Naive thymus-derived CD8-positive, alpha-beta T cell (primary cell): ENCODE data around the gene NFE2L3. TPM values are rescaled to one million over a fixed set of nuclear protein-coding genes. Genes with fewer than 3 reads are reported as not detected.
A peak's percentile ranks its signal among the peaks of the same experiment; 100 is the strongest.
"Not testable (repeated sequence)": the region's sequence is repeated elsewhere in the genome, so short reads cannot be mapped to it uniquely, and the experiment has no call there.

Experiments
- ATAC-seq, 2 donors: fragments of 150-1000 bp; cut with Tn5 transposase in 1 of 2; sonication (Bioruptor Pico), chemical (Tn5 transposase) in 1 of 2; 1 replicate in 1 of 2; 2 replicates in 1 of 2; pipeline ENCODE4 v1.10.0; 2021; ENCODE audit warnings: mild to moderate bottlenecking in 2 of 2, moderate library complexity in 2 of 2
- POLR2A ChIA-PET: fragments of 350-600 bp; sonication (Branson Sonifier 250); formaldehyde crosslinking; loops from one replicate; lab custom pipeline; 2021; ENCODE audit warnings: antibody characterized with exemption; lab: Charles Lee
- DNase-seq, 10 donors: peaks; one replicate each; pipeline versions ENCODE4 v3.0.0 to v3.0.0-alpha.2; 2020 to 2022
- H3K27ac Mint-ChIP-seq, 10 donors: one replicate each; pipeline ENCODE4 v1.8.0; 2020 to 2022; ENCODE audit warnings: mild to moderate bottlenecking in 10 of 10, mixed read lengths in 10 of 10, moderate library complexity in 4 of 10, inconsistent platforms in 1 of 10
- H3K27me3 Mint-ChIP-seq, 5 donors: one replicate each; pipeline ENCODE4 v1.8.0; 2021 to 2022; ENCODE audit warnings: mixed read lengths in 5 of 5
- H3K36me3 Mint-ChIP-seq, 3 donors: one replicate each; pipeline ENCODE4 v1.8.0; 2020 to 2022; ENCODE audit warnings: mixed read lengths in 3 of 3, mild to moderate bottlenecking in 2 of 3, inconsistent platforms in 1 of 3
- H3K4me1 Mint-ChIP-seq, 4 donors: one replicate each; pipeline ENCODE4 v1.8.0; 2021 to 2022; ENCODE audit warnings: mixed read lengths in 4 of 4
- H3K4me3 Mint-ChIP-seq, 10 donors: one replicate each; pipeline ENCODE4 v1.8.0; 2020 to 2022; ENCODE audit warnings: mild to moderate bottlenecking in 10 of 10, mixed read lengths in 10 of 10, moderate library complexity in 6 of 10, inconsistent platforms in 1 of 10
- H3K9me3 Mint-ChIP-seq, 9 donors: one replicate each; pipeline ENCODE4 v1.8.0; 2020 to 2022; ENCODE audit warnings: mixed read lengths in 9 of 9, mild to moderate bottlenecking in 3 of 9, inconsistent platforms in 1 of 9, moderate library complexity in 1 of 9
- polyA plus RNA-seq, 3 donors: library from polyadenylated mRNA; unstranded; fragments of 300-500 nt; fragmentation: Illumina TruSeq; gene quantifications; one replicate each; pipeline ENCODE4 v1.2.3, GENCODE V29; 2021
- total RNA-seq, 8 experiments: library from RNA in 2 of 8; stranded (reverse) in 2 of 8; gene quantifications; one replicate each; pipeline ENCODE4 v1.2.3 and lab custom pipeline; 2021 to 2026

Gene NFE2L3
- total and polyA plus RNA-seq, 5 experiments from 2014 or later = 1.4 to 4.3 (median 2.9) TPM

DNA sequence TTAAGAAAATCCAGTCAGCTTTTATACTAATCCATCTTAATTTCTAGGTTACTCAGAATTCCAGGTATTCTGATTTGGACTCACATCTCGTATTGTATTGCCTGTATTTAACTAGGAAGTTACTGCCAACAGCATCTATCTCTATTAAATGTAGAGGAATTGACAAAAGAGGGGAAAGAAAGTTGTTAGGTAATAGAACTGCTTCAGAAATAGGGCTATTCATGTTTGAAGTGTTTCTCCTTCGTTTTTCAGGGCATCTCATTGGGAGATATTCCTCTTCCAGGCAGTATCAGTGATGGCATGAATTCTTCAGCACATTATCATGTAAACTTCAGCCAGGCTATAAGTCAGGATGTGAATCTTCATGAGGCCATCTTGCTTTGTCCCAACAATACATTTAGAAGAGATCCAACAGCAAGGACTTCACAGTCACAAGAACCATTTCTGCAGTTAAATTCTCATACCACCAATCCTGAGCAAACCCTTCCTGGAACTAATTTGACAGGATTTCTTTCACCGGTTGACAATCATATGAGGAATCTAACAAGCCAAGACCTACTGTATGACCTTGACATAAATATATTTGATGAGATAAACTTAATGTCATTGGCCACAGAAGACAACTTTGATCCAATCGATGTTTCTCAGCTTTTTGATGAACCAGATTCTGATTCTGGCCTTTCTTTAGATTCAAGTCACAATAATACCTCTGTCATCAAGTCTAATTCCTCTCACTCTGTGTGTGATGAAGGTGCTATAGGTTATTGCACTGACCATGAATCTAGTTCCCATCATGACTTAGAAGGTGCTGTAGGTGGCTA, 32.5 kb downstream of the NFE2L3 start:
- H3K27ac Mint-ChIP-seq = peak overlapping the region in 8 of 10 donors; percentile 11 to 90 (median 58)
- H3K4me3 Mint-ChIP-seq = peak overlapping the region in 1 of 10 donors; percentile 27
- not testable (repeated sequence) for DNase-seq, H3K27me3 Mint-ChIP-seq, H3K9me3 Mint-ChIP-seq
- peak in 1 of 2 donors; percentile 9 for ATAC-seq
- H3K36me3 Mint-ChIP-seq = peaks cover 0 to 28% (median 4%) of the 10 kb centered on the region in 3 donors
- peaks cover 31 to 86% (median 80%) of the 10 kb centered on the region in 4 donors for H3K4me1 Mint-ChIP-seq
- POLR2A ChIA-PET = interaction anchor here (1.3 to 6.0 kb wide), 5 partner anchors 9 to 30 kb away, joined by 3 to 110 read pairs (median 7); partner anchors contain the start of genes CBX3 and HNRNPA2B1

DNA sequence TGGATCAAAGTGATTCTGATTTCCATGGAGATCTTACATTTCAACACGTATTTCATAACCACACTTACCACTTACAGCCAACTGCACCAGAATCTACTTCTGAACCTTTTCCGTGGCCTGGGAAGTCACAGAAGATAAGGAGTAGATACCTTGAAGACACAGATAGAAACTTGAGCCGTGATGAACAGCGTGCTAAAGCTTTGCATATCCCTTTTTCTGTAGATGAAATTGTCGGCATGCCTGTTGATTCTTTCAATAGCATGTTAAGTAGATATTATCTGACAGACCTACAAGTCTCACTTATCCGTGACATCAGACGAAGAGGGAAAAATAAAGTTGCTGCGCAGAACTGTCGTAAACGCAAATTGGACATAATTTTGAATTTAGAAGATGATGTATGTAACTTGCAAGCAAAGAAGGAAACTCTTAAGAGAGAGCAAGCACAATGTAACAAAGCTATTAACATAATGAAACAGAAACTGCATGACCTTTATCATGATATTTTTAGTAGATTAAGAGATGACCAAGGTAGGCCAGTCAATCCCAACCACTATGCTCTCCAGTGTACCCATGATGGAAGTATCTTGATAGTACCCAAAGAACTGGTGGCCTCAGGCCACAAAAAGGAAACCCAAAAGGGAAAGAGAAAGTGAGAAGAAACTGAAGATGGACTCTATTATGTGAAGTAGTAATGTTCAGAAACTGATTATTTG, 33.3 kb downstream of the NFE2L3 start:
- POLR2A ChIA-PET = interaction anchor here (0.8 to 6.0 kb wide), 3 partner anchors 8 to 80 kb away, joined by 3 to 79 read pairs (median 5); partner anchors contain the start of genes CBX3 and HNRNPA2B1
- ATAC-seq = peak; percentile 8 to 12
- H3K4me1 Mint-ChIP-seq = peaks cover 27 to 85% (median 79%) of the 10 kb centered on the region in 4 donors
- no peaks in the 10 kb centered on the region for H3K27me3 Mint-ChIP-seq
- no peak for DNase-seq
- peak overlapping the region; percentile 16 to 90 (median 63) for H3K27ac Mint-ChIP-seq
- H3K36me3 Mint-ChIP-seq = peaks cover 3 to 36% (median 7%) of the 10 kb centered on the region in 3 donors
- H3K4me3 Mint-ChIP-seq = peak overlapping the region in 3 of 10 donors; percentile 8 to 27 (median 20)
- peaks cover 0 to 2% (median 0%) of the 10 kb centered on the region in 9 donors for H3K9me3 Mint-ChIP-seq

DNA sequence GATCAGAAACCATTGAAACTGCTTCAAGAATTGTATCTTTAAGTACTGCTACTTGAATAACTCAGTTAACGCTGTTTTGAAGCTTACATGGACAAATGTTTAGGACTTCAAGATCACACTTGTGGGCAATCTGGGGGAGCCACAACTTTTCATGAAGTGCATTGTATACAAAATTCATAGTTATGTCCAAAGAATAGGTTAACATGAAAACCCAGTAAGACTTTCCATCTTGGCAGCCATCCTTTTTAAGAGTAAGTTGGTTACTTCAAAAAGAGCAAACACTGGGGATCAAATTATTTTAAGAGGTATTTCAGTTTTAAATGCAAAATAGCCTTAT, 33.8 kb downstream of the NFE2L3 start:
- peaks cover 8 to 42% (median 9%) of the 10 kb centered on the region in 3 donors for H3K36me3 Mint-ChIP-seq
- H3K4me1 Mint-ChIP-seq = peaks cover 28 to 86% (median 81%) of the 10 kb centered on the region in 4 donors
- DNase-seq = no peak
- peak overlapping the region in 3 of 10 donors; percentile 8 to 27 (median 20) for H3K4me3 Mint-ChIP-seq
- no peaks in the 10 kb centered on the region for H3K27me3 Mint-ChIP-seq
- H3K9me3 Mint-ChIP-seq = peaks cover 0 to 2% (median 0%) of the 10 kb centered on the region in 9 donors
- POLR2A ChIA-PET = interaction anchor here (0.8 to 6.0 kb wide), 3 partner anchors 8 to 81 kb away, joined by 3 to 79 read pairs (median 5); partner anchors contain the start of genes CBX3 and HNRNPA2B1
- peak overlapping the region in 9 of 10 donors; percentile 17 to 90 (median 67) for H3K27ac Mint-ChIP-seq
- ATAC-seq = no peak

DNA sequence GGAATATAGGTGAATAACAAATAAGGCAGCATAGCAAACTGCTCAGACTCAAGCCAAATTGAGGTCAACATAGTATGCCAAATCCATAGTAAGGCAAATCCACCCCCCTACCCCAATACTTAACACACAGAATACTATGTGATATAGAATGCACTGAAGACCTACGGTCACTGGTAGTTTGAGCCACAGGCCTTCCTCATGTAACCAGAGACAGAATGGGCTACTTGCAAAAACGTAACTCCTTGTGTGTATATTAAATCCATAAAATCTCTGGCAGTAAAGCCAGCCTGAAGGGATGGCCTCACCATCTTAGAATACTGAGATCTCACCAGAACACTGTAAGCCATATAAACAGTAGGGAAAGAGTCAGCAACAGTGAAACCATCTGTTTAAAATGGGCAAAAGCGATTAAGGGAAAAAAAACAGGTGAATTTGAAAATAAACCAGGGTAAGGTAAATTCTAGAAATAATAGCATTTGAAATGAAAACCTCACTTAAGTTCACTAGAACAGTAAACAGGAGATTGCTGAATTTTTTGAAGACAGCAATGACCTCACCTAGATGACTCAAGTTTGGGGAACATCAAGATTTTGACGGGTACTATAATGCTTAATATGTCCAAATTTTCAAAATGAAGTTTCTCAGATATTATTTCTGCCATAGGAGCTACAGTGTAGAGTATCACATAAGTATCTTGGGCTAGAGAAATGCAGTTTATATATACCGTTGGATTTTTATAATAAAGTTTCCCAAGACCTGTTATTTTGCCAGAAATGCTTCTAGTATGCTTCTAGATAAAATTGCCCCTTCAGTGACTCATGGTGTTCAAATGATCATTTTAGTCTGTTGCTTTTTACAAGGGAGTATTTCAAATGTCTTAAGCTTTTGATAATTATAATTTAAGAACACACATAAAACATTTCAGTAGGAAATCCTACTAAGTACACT, 34.6 kb downstream of the NFE2L3 start:
- peak overlapping the region in 3 of 10 donors; percentile 2 to 34 (median 8) for H3K4me3 Mint-ChIP-seq
- ATAC-seq (peak in 1 of 2 donors; percentile 6), DNase-seq (no peak)
- H3K9me3 Mint-ChIP-seq = peaks cover 0 to 2% (median 0%) of the 10 kb centered on the region in 9 donors
- POLR2A ChIA-PET = interaction anchor here (0.8 to 6.0 kb wide), 4 partner anchors 8 to 35 kb away, joined by 3 to 79 read pairs (median 6); partner anchors contain the start of genes CBX3, HNRNPA2B1 and NFE2L3
- peaks cover 9 to 49% (median 10%) of the 10 kb centered on the region in 3 donors for H3K36me3 Mint-ChIP-seq
- H3K4me1 Mint-ChIP-seq = peaks cover 26 to 90% (median 80%) of the 10 kb centered on the region in 4 donors
- peak overlapping the region; percentile 15 to 90 (median 70) for H3K27ac Mint-ChIP-seq
- no peaks in the 10 kb centered on the region for H3K27me3 Mint-ChIP-seq

DNA sequence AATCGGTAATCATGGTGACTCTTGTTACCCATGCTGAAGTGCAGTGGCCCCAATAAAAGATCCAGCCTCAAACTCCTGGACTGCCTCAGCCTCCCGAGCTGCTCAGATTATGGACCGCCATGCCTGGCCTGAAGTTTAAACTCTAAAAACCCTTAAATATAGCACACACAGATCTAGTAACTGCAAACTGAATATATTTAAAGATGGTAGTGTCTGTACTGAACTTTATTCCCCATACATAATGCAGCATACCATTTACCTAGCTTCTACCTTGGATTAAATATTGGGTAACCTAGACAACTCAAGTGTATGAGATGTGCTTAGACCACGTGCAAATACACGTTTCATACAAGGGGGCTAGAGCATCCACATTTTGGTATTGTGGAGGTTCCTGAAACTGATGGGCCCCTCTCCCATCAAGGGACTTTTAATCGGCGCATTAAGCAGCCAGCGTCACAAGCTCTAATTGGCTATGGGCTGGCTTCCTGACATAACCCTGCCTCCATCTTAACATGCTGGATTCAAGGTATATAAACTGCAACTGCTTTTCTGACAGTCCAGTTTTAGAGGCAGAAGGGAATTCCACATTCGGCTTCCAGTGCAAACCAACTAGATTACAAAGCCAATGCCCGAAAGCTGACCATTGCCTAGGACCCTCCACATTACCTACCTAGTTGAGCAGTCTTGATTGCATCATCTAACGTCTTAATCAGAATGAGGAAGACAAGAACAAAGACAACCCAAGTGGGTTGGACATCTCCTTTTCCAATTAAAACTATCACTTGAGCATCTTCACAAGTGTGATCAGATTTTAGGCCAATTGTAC, 35.6 kb downstream of the NFE2L3 start:
- ATAC-seq = peak; percentile 19 to 20
- POLR2A ChIA-PET = interaction anchor here (1.0 to 6.0 kb wide), 4 partner anchors 11 to 97 kb away, joined by 5 to 79 read pairs (median 10); partner anchors contain the start of genes CBX3, HNRNPA2B1 and NFE2L3
- Mint-ChIP-seq H3K27me3 (no peaks in the 10 kb centered on the region), H3K27ac (peak overlapping the region; percentile 20 to 90 (median 68)), H3K4me1 (peaks cover 32 to 90% (median 82%) of the 10 kb centered on the region in 4 donors), H3K4me3 (peak overlapping the region in 2 of 10 donors; percentile 30 to 65), H3K9me3 (peaks cover 0 to 2% (median 0%) of the 10 kb centered on the region in 9 donors), H3K36me3 (peaks cover 17 to 58% (median 18%) of the 10 kb centered on the region in 3 donors)
- DNase-seq = peak in 1 of 10 donors; percentile 17

DNA sequence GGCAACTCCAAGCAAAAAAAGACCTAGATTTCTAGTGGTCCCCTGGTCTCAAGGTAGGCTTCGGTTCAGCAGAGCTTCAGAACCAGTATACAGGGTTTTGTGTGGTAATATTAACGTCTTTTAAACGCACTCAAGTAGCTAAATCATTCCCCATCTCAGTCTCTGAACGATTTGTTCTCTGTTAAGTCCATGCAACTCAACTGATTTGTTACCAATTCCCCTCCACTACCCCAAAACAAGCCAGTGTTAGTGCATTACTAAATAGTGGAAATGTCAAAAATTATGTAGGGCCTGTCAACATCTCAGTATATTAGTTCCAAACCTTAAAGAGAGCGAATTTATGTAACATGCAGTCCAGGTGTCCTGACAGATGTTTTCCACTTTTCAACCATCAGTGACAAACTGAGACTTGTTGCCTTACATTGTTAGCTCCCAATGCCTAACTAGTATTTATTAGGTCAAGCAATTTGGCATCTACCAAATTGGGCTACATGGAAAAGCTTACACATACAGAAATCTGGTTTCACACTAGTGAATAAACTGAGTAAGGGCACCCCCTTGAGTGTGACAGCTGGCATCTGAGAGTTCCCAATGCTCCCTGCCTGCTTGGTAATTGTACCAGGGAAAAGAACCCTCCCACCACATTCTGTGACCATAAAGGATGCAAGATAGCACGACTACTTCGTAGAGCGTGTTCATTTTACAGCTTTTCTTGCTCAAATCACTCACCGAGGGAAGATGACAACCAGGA, 36.4 kb downstream of the NFE2L3 start:
- DNase-seq (peak in 1 of 10 donors; percentile 21), ATAC-seq (peak in 1 of 2 donors; percentile 2)
- H3K36me3 Mint-ChIP-seq = peaks cover 18 to 66% (median 25%) of the 10 kb centered on the region in 3 donors
- POLR2A ChIA-PET = interaction anchor here (1.0 to 6.0 kb wide), 5 partner anchors 10 to 98 kb away, joined by 4 to 79 read pairs (median 6); partner anchors contain the start of genes CBX3, HNRNPA2B1 and NFE2L3
- no peaks in the 10 kb centered on the region for H3K27me3 Mint-ChIP-seq
- peak overlapping the region in 8 of 10 donors; percentile 23 to 90 (median 80) for H3K27ac Mint-ChIP-seq
- H3K4me3 Mint-ChIP-seq = no peak overlapping the region
- peaks cover 37 to 93% (median 88%) of the 10 kb centered on the region in 4 donors for H3K4me1 Mint-ChIP-seq
- H3K9me3 Mint-ChIP-seq = peaks cover 0 to 2% (median 0%) of the 10 kb centered on the region in 9 donors

DNA sequence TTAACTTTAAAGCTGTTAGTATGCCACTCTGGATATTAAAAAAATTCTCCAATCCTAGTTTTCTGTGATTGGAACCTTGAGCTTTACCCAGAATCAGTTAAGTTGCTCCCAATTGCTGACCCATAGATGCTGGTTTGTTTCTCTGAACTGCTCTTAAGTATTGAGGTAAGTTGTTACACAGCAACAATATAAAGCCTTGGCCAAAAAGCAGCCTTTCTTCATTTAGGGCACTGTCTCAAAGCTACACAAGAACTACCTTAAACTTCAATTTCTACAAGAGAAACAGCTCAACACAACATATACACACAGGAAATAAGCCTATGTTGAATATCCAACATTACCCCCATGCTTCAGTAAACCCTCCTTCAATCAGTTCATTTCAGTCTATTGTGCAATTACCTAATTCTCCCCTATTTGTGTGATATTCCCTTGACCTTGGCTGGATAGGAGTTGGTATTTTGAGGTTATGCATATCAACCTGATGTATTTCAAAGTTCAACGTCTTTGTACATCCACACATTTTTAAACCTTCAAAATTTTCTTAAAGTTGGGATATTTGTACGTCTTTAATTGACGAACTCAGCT, 37.1 kb downstream of the NFE2L3 start:
- Mint-ChIP-seq H3K27me3 (no peaks in the 10 kb centered on the region), H3K4me1 (peaks cover 44 to 93% (median 90%) of the 10 kb centered on the region in 4 donors), H3K27ac (peak overlapping the region in 7 of 10 donors; percentile 29 to 90 (median 80)), H3K9me3 (no peaks in the 10 kb centered on the region), H3K36me3 (peaks cover 24 to 73% (median 32%) of the 10 kb centered on the region in 3 donors), H3K4me3 (peak overlapping the region in 2 of 10 donors; percentile 8 to 48)
- POLR2A ChIA-PET = interaction anchor here (0.8 to 6.0 kb wide), 7 partner anchors 8 to 98 kb away, joined by 3 to 79 read pairs (median 4); partner anchors contain the start of genes CBX3, HNRNPA2B1 and NFE2L3
- ATAC-seq = peak in 1 of 2 donors; percentile 7
- no peak for DNase-seq

DNA sequence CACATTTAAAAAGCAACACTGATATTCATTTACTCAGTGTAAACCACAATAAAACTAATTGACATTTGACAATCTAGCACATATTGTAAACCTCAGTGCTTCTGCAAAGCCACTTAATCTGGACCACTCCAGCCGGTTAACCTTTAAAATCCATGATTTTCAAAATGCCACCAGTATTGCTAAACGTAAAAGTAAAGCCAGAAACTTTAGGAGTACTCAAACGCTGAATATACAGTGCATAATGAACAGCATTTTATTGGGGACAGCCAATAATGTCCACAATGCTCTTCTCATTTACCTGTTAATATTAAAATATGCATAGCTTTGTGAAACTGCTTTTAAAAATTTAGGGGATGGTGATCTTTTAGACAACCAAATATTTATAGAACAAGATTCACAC, 37.7 kb downstream of the NFE2L3 start:
- peaks cover 25 to 76% (median 38%) of the 10 kb centered on the region in 3 donors for H3K36me3 Mint-ChIP-seq
- no peak for ATAC-seq
- H3K9me3 Mint-ChIP-seq = no peaks in the 10 kb centered on the region
- no peak for DNase-seq
- H3K4me3 Mint-ChIP-seq = peak overlapping the region in 1 of 10 donors; percentile 8
- H3K4me1 Mint-ChIP-seq = peaks cover 47 to 93% (median 91%) of the 10 kb centered on the region in 4 donors
- H3K27me3 Mint-ChIP-seq = no peaks in the 10 kb centered on the region
- POLR2A ChIA-PET = interaction anchor here (0.8 to 6.0 kb wide), 4 partner anchors 8 to 15 kb away, joined by 3 to 79 read pairs (median 5); partner anchors contain the start of genes CBX3 and HNRNPA2B1
- H3K27ac Mint-ChIP-seq = peak overlapping the region in 2 of 10 donors; percentile 81 to 90

DNA sequence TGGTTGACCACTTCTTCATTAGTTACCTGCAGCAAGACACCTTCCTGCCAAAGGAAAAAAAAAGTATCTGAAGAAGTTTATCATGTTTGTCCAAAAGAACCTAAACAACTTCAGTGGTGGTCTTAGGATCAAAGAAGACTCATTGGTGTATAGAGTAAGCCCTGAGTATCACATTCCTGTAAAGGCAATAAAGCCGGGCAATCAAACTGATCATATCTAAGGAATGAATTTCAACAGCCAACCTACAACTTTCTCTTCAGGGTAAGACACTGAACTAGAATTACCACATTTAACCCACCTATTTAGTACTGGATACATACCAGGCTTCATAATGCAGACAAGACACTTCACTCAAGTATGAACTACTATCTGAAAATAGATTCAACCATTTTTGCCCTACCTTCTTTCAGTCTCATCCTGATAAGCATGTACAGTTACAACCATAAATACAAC, 38.4 kb downstream of the NFE2L3 start:
- POLR2A ChIA-PET = interaction anchor here (1.4 to 6.0 kb wide), 4 partner anchors 8 to 86 kb away, joined by 3 to 79 read pairs (median 11); partner anchors contain the start of genes CBX3 and HNRNPA2B1
- no peak for DNase-seq
- Mint-ChIP-seq H3K9me3 (no peaks in the 10 kb centered on the region), H3K27me3 (no peaks in the 10 kb centered on the region), H3K36me3 (peaks cover 25 to 83% (median 42%) of the 10 kb centered on the region in 3 donors), H3K4me3 (peak overlapping the region in 4 of 10 donors; percentile 10 to 40 (median 23)), H3K27ac (peak overlapping the region in 8 of 10 donors; percentile 3 to 90 (median 62)), H3K4me1 (peaks cover 48 to 91% (median 90%) of the 10 kb centered on the region in 4 donors)
- ATAC-seq = no peak
